HG02623 (cell line): ENCODE data around the gene SLC22A14.
"Not testable (repeated sequence)": the region's sequence is repeated elsewhere in the genome, so short reads cannot be mapped to it uniquely, and the experiment has no call there.

Experiments used
- ATAC-seq: cut with Tn5 transposase; IDR thresholded peaks from one replicate; pipeline ENCODE4 v1.9.1; 2021; ENCODE audit warnings: moderate library complexity; ENCODE audit not compliant: unreplicated experiment

Gene SLC22A14

DNA sequence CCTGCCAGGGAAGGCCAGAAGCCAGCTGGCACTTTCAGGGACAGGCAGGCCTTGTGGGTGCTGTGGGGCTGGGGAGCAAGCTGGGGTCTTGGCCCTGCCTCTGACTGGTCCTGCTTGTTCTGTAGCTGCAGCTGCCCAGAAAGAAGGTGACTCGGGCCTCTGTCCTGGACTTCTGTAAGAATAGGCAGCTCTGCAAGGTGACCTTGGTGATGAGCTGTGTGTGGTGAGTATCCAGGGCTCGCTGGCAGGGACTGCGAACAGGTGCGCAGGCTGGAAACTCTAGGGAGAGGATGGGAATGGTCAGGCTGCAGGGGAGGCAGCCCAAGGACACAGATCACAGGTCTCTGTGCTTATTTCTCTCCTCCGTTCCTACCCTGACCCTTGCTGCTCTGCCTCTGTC, 31.2 kb downstream of the SLC22A14 start:
- no peak for ATAC-seq

DNA sequence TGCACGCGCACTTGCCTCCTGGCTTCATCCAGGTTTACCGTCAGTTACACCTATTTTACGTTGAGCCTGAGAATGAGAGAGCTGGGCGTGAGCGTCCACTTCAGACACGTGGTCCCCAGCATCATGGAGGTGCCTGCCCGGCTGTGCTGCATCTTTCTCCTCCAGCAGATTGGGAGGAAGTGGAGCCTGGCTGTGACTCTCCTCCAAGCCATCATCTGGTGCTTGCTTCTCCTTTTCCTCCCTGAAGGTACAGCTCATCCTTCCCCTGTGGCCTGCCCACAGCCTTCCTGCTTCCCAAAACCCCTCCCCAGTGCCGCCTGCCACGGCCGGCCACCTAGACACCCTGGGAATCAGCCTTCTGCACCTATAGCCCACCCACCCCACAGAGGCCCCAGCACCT, 31.6 kb downstream of the SLC22A14 start:
- ATAC-seq: no peak

DNA sequence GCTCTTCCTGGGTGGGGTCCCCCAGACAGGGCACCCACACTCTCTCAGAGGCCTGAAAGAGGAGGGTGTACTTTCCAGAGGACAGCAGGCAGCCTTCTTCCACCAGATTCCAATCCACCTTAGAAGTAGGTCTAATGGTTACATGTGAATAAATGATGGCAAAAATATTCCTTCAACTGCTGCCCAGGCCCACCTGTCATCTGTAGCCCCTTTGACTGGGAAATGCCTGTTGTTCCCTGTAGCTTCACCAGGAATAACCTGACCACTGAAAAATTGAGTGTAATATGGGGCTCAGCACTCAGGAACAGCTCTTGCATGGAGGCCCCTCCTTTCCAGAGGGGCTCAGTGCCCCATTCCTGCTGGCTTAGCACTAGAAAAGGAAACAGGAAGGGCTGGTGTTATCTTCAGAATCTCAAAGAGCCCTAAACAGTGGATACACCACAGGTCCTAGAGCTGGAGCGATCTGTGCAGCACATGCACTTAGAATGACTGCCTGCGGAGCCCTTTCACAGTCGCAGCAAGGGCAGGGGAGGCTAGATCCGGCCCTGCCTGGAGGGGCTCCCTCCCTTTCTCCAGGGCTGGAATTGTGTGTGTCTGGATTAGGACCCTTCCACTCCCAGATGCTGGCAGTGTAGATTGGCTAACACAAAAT, 32.1 kb downstream of the SLC22A14 start:
- ATAC-seq: no peak

DNA sequence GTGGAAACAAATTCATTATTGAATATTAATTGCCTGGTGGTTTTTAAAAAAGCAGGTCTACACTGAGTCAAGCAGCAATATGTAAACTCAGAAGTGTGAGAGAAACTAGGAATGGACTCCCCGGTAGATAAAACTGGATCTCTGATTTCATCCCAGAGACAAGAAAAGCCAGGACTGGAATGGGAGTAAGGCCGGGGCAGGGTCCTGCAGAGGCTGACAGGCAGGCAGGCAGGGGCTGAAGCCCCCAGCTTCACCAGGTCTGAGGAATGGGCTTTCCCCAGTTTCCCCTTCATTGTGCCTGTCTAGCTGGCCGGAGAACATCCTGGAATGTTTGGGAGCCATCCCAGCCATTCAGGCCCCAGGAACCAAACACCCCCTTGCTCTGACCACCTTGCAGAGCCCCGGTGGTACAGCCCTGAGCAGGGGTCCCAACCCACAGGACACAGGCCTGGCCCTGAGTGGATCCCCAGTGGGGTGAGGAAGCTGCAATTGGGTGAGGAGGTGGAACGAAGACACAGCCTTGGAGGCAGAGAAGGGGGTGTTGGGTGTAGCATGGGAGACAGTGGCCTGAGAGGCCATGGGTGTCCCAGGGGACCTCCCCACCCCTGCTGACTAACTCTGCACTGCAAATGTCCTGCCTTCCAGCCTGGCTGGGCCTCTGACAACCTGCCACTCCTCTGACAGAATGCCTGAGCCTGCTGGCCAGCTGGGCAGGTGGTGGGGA, 32.8 kb downstream of the SLC22A14 start:
- ATAC-seq: no peak

DNA sequence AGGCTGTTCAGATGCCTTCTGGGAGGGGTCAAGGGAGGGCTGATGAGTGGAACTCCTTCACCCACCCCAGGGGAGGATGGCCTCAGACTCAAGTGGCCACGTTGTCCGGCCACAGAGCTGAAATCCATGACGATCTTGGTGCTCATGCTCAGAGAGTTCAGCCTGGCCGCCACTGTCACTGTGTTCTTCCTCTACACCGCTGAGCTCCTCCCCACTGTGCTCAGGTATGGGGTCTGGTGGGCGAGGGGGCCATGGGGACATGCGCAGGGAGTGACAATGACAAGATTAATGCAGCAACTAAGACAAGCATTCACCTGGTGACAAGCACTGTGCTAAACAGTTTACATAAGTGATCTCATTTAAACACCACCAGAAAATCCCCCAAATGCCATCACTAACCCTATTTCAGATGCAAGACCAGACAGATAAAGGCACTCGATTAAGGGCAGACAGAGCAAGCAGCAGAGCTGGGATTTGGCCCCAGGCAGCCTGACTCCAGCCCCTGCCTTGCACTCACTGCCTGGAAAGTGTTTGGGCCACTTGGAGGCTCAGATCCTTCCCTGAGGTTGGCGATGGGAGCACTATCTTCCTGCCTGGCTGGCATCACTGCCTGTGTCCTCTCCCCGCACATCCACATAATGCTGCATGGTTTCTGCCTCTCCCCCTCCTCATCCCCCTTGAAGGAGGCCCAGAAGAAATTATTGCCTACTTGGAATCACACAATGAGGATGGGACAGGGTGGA, 33.6 kb downstream of the SLC22A14 start:
- ATAC-seq: no peak

DNA sequence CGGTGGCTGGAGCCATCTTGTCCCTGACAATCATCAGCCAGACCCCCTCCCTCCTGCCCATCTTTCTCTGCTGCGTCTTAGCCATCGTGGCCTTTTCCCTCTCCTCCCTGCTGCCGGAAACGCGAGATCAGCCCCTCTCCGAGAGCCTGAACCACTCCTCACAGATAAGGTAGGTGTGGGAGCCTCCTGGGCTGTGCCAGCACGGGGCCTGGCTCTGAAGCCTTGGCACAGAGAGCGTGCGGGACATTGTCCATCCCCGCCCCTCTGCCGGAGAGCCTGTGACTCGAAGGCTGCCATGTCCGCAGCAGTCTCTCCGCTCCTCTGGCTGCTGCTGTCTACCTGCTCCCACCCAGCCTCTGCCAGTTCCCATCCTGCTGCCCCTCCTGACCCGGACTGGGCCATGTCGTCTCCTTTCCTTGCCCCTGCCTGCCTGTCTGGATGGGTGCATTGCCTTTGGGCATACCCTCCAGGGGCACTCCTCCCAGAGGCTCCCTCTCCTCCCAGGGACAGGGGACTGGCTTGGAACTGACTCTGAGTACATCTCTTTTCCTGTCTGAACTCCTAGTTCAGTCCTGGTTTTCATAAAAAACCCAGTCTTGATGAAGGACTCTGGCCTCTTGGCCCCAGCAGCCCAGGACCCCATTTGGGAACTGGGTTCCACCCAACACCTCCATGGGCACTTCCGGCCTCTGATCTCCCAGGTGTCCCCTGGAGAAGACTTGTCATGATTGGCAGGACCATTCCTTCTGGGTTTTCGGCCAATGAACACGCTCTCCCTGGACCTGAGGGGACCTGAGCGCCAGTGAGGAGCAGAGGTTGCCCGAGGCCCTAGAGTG, 34.5 kb downstream of the SLC22A14 start:
- no peak for ATAC-seq

DNA sequence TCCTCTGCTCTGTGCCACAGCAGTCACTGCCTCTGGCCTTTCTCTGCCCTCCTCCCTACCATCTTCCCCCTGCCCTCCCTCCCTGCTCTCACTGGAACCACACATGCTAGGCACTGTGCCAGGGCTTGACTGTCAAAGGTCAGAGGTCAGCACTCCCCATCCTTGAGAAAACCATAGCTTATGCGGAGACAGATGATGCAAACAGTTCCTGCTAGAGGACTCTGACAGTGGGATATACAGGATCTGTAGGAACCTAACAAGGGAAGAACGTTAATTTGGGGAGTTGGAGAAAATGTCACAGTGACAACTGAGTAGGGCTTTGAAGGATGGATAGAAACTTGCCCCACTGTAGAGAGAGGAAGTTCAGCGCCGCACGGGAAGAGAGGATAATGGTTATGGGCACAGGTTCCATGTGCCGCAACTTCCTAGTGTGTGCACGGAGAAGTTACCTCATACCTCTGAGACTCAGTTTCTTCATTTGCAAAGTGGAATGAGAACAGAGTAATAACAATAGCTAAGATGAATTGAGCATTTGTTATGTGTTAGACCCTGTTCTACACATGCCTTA, 35.2 kb downstream of the SLC22A14 start:
- ATAC-seq: no peak

DNA sequence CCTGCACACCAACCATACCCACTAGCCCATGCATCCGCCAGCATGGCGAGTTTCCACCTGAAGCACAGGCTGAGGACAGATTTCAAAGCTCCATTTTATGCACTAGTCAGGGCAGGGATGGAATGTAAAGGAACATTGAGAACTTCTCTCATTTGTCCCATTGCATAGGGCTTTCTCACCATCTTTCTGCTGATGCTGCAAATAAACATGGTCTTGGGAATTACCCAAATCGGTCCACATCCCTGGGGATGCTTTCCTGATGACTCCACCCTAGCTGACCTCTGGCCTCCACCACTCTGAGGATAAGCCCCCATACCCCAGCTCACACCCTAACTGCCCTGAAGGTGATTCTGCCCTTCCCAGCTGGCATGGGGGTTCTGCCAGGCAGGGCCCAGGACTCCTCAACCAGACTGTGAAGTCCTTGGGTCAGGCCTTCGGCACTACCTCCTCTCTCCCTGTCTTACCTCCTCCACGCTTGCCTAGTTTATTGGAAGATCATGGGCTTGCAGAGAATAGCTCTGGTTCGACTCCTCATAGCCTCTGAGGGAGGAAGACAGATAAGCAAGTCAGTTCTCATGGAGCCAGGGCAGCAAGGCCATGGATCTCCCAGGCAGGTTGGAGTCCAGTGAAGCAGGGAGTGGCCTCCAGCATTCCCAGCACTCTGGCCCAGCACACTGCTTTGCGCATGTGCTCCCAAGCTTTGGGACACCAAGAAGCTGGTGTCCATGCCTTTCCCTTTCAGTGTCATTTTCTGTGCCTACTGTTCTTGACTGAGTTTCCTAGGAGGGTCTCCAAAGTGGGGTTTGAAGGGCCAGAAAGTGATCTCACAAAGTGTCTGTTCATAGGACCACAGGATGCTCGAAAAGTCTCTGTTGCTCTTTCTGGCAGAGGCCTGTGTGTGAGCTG, 36.9 kb downstream of the SLC22A14 start:
- no peak for ATAC-seq

DNA sequence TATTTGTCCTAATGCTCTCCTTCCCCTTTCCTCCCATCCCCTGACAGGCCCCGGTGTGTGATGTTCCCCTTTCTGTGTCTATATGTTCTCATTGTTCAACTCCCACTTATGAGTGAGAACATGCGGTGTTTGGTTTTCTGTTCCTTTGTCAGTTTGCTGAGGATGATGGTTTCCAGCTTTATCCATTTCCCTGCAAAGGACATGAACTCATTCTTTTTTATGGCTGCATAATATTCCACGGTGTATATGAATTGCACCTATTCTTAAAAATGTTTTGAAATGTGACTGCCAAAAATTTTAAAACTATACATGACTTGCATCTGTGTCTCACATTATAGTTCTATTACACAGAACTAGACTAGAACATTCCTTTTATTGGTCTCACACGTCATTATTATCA, 38.5 kb downstream of the SLC22A14 start:
- not testable (repeated sequence) for ATAC-seq

DNA sequence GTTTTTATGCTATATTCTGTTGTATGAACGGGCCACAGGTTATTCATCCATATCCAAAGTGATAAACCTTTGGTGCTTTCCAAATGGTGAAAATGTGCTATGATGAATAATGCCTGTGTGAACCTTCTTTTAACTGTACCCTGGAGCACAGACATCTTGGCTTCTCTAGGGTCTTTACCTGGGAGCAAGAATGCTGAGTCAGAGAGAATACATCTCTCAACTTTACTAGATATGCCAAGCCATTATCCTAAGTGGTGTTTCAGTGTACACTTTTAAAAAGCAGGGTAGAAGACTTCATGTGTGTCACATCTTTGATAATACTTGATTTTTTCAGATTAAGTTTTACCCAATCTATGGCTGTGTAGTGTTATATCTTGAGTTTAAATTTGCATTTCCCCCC, 41.0 kb downstream of the SLC22A14 start:
- ATAC-seq: no peak

DNA sequence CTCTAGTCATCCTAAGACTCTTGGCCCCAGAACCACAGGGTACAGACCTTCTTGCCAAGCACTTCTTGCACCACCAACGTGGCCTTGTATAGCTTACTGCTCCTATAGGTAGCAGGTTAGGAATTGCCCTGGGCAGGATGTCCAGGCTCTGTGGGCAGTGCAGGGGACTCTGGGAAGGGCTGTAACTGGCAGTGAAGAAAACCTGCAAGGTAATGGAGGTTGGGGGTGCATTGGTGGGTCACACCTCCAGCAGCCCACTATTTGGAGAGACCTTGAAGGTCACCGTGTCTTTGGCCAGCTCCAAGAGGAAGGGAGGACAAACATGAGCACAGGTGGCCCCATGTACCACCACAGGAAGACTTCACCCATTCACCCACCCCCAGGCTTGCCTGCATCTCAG, 43.2 kb downstream of the SLC22A14 start:
- no peak for ATAC-seq

DNA sequence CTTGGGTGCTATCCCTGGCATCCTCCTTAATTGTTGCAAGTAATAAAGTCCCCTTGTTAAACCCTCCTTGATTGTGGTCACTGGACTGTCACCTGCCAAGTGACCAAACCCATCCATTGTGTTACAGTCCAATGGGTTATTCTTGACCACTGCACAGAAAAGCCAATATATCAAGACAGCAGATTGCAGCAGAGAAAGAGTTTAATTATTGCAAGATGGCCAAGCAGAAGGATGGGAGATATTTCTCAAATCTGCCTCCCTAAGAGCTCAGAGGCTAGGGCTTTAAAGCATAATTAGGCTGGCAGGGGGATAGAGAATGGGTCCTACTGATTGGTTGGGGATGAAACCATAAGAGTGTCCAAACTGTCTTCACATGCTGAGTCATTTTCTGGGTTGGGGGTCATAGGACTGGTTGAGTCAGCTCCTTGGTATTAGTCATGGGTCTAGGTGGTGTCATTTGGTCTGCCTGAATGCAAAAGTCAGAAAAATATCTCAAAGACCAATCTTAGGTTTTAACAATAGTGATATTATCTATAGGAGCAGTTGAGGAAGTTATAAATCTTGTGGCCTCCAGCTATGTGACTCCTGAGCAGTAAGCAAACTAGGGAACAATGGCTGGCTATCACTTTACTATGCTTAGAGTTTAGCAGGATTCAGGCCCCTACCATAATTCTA, 45.4 kb downstream of the SLC22A14 start:
- ATAC-seq: no peak

DNA sequence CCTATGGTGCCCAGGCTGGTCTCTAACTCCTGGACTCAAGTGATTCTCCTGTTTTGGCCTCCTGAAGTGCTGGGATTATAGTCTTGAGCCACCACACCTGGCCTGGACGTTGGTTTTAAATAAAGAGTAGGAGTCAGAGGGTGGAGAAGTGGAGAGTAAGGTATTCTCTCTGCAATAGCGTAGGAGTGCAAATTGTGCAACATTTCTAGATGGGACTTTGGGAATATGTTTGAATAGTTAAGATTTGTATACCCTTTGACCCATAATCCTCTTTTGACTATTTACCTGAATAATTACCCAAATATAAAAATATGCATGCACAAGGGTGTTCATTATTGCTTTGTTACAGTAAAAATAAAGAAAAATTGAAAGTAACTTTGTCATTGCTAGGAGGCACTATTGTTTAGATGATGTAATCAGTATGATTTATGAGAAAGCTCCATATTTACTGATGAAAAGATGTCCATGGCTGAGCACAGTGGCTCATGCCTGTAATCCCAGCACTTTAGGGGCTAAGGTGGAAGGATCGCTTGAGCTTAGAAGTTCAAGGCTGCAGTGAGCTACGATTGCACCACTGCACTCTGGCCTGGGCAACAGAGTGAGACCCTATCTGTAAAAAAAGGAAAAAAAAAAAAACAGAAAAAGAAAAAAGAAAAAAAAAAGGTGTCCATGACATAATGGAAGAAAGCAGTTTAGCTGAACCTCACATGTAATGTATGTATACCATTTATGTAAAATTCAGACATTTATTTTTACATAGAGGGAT, 49.3 kb downstream of the SLC22A14 start:
- ATAC-seq: no peak

DNA sequence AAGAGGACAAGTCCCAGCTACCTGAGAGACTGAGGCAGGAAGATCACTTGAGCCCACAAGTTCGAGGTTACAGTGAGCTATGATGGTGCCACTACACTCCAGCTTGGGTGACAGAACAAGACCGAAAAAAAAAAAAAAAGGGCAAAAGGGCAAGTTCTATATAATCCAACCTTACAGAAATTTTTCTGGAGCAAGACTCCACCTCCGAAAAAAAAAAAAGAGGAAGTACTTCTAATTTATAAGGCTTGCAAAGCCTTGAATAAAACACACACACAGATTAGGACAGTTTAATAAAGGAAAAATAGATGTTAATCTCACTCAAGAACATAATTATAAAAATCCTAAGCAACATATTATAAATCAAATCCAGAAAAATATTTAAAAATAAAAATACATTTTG, 50.1 kb downstream of the SLC22A14 start:
- ATAC-seq: no peak

DNA sequence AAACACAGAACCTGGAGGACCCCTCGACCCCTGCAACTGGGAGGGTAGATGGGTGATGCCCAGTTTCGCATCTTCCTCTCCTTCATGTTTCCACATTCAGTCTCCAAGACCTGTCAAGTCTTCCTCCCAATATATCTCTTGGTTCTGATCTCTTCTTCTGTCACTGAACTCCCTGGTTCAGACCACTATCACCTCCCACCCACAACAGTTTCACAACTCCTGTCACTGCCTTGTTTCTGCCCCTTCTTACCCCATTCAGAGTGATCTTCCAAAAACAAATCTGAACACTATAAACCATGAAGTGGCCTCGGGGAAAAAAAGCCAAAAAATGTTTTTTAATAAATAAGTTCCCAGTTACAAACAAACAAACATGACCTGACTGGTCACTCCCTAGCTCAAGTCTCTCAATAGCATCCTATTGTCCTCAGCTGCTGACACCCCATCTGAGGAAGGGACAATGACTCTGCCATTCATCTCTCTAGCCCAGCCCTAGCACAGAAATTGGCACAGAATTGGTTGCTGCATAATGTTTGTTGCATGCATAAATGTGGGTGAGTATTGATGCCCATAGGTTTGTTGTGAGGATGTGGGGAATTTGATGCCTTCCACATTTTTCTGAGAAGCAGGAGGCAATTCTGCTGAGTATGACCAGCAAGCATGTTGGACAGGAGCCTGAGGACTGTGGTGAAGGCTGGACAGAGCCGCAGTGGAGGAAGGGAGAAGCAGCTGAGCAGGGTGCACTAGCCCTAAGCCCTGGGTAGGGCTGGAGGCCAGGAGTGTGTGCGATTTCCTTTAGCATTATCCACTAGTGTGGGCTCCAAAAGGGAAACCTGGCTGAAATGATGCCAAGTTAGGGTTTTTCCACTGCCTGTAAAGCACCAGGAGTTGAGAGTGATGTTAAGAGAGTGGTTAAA, 52.3 kb downstream of the SLC22A14 start:
- ATAC-seq: no peak

DNA sequence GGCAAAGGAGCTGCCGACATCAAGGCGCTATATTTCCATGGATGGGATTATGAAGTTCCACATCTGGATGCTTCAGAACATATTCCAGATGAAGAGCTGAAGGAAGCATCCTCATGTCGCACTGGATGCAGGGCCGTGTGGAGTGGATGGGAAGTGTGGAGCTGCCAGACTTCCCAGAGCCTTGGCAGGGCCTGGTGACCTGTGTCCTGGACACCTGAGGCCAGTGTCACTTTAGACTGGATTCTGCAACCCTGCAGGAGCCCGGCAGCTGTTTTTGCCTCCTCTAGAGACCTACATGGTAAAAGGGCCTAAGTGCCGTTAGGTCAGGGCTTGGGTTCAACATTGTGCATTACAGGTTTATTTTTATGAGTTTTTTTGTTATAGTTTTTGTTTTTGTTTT, 53.2 kb downstream of the SLC22A14 start:
- ATAC-seq: no peak

DNA sequence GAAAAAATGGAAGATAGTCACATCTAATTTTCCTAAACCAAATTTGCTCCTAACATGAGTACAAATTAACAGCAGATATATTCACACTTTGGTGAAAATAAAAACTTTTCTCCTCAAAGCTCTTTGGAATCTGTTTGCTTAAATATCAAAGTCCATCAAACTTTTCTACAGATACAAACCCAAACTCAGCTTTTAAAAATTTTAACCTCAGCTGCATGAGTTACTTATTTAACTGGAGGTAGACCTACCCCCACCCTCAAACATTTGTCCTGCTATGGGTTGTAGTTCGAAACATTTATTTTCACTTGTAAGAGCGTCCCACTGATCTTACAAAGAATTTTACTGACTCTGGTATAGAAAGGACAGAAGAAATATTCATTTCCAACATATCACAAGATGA, 55.6 kb downstream of the SLC22A14 start:
- no peak for ATAC-seq
